H1 (cell line): ENCODE results near the gene LRP8. TPM values are rescaled to one million over a fixed set of nuclear protein-coding genes. Genes with fewer than 3 reads are reported as not detected.

Source experiments
- BACH1 ChIP-seq: IDR thresholded peaks from 2 replicates; pipeline ENCODE4 v1.6.1; 2012; ENCODE audit warnings: low read length, improper control_type of control experiment
- EGR1 ChIP-seq: IDR thresholded peaks from 2 replicates; pipeline ENCODE4 v1.6.1; 2011; ENCODE audit warnings: low read depth, low read length, borderline replicate concordance
- GABPA ChIP-seq: IDR thresholded peaks from 2 replicates; pipeline ENCODE4 v1.6.1; 2011; ENCODE audit warnings: mild to moderate bottlenecking, low read length, moderate library complexity, borderline replicate concordance; ENCODE audit not compliant: insufficient read depth
- KDM5A ChIP-seq: fragments of 200-600 bp; IDR thresholded peaks from 2 replicates; pipeline ENCODE4 v1.7.1; 2012; ENCODE audit warnings: mild to moderate bottlenecking, low read length, inconsistent platforms, mixed read lengths
- SIN3A ChIP-seq, 2 experiments: IDR thresholded peaks in 1 of 2; conservative IDR thresholded peaks in 1 of 2; 2 replicates each; pipeline ENCODE4 v1.6.1; 2011 to 2012; ENCODE audit warnings: low read length in 2 of 2, improper control_type of control experiment in 1 of 2, low read depth in 1 of 2, mild to moderate bottlenecking in 1 of 2
- ZNF274 ChIP-seq: IDR thresholded peaks from 2 replicates; pipeline ENCODE4 v1.7.0; 2012; ENCODE audit warnings: low read length, borderline replicate concordance; ENCODE audit errors: extremely low read depth
- polyA plus RNA-seq, 7 experiments: library from polyadenylated mRNA; depleted of rRNA in 3 of 7; stranded (reverse) in 5 of 7; unstranded in 2 of 7; fragments of >200 nt in 5 of 7; fragments of 200-250 nt in 2 of 7; gene quantifications; 1 replicate in 5 of 7; 2 replicates in 1 of 7; 4 replicates in 1 of 7; pipeline versions ENCODE4 v1.2.1 to v1.2.3, GENCODE V29; 2011 to 2013; ENCODE audit warnings: missing spikeins in 2 of 7, mixed read lengths in 2 of 7
- total RNA-seq: library from RNA; stranded (reverse); fragmentation: NEBNext Ultra II Directional; extraction: Animal tissue kit (Norgen Biotek cat#: 25700); gene quantifications from 2 replicates; pipeline ENCODE4 v1.2.1, GENCODE V29; 2021
- TF ChIP-seq, protein P1 (sequence below): fragments of 300-600 bp; sonication (generic); IDR thresholded peaks from 2 replicates; pipeline ENCODE4 v1.7.1; 2012; ENCODE audit warnings: low read length, moderate library complexity, mild to moderate bottlenecking, inconsistent platforms; ENCODE audit not compliant: insufficient replicate concordance

The LRP8 gene
- total and polyA plus RNA-seq, 2 of the 8 experiments (the other 6 are each of a cell fraction or from before 2014, with no cell fraction given), result 63.2 to 66.4 TPM

DNA sequence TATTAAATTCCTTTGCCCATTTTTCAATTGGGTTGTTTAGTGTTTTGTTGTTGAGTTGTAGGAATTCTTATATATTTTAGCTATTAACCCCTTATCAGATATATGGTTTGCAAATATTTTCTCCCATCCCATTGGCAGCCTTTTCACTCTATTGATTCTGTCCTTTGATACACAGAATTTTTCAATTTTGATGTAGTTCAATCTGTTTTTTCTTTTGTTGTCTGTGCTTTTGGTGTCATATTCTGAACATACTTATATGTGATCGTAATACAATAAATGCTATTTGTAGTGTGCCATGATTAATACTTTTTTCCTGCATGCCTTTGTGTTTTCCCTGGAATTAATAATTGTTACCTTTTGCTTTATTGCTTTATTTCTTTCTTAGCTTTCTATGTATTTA lies 7.8 kb upstream of the LRP8 start (continued):
- TF ChIP-seq, protein P1, sequence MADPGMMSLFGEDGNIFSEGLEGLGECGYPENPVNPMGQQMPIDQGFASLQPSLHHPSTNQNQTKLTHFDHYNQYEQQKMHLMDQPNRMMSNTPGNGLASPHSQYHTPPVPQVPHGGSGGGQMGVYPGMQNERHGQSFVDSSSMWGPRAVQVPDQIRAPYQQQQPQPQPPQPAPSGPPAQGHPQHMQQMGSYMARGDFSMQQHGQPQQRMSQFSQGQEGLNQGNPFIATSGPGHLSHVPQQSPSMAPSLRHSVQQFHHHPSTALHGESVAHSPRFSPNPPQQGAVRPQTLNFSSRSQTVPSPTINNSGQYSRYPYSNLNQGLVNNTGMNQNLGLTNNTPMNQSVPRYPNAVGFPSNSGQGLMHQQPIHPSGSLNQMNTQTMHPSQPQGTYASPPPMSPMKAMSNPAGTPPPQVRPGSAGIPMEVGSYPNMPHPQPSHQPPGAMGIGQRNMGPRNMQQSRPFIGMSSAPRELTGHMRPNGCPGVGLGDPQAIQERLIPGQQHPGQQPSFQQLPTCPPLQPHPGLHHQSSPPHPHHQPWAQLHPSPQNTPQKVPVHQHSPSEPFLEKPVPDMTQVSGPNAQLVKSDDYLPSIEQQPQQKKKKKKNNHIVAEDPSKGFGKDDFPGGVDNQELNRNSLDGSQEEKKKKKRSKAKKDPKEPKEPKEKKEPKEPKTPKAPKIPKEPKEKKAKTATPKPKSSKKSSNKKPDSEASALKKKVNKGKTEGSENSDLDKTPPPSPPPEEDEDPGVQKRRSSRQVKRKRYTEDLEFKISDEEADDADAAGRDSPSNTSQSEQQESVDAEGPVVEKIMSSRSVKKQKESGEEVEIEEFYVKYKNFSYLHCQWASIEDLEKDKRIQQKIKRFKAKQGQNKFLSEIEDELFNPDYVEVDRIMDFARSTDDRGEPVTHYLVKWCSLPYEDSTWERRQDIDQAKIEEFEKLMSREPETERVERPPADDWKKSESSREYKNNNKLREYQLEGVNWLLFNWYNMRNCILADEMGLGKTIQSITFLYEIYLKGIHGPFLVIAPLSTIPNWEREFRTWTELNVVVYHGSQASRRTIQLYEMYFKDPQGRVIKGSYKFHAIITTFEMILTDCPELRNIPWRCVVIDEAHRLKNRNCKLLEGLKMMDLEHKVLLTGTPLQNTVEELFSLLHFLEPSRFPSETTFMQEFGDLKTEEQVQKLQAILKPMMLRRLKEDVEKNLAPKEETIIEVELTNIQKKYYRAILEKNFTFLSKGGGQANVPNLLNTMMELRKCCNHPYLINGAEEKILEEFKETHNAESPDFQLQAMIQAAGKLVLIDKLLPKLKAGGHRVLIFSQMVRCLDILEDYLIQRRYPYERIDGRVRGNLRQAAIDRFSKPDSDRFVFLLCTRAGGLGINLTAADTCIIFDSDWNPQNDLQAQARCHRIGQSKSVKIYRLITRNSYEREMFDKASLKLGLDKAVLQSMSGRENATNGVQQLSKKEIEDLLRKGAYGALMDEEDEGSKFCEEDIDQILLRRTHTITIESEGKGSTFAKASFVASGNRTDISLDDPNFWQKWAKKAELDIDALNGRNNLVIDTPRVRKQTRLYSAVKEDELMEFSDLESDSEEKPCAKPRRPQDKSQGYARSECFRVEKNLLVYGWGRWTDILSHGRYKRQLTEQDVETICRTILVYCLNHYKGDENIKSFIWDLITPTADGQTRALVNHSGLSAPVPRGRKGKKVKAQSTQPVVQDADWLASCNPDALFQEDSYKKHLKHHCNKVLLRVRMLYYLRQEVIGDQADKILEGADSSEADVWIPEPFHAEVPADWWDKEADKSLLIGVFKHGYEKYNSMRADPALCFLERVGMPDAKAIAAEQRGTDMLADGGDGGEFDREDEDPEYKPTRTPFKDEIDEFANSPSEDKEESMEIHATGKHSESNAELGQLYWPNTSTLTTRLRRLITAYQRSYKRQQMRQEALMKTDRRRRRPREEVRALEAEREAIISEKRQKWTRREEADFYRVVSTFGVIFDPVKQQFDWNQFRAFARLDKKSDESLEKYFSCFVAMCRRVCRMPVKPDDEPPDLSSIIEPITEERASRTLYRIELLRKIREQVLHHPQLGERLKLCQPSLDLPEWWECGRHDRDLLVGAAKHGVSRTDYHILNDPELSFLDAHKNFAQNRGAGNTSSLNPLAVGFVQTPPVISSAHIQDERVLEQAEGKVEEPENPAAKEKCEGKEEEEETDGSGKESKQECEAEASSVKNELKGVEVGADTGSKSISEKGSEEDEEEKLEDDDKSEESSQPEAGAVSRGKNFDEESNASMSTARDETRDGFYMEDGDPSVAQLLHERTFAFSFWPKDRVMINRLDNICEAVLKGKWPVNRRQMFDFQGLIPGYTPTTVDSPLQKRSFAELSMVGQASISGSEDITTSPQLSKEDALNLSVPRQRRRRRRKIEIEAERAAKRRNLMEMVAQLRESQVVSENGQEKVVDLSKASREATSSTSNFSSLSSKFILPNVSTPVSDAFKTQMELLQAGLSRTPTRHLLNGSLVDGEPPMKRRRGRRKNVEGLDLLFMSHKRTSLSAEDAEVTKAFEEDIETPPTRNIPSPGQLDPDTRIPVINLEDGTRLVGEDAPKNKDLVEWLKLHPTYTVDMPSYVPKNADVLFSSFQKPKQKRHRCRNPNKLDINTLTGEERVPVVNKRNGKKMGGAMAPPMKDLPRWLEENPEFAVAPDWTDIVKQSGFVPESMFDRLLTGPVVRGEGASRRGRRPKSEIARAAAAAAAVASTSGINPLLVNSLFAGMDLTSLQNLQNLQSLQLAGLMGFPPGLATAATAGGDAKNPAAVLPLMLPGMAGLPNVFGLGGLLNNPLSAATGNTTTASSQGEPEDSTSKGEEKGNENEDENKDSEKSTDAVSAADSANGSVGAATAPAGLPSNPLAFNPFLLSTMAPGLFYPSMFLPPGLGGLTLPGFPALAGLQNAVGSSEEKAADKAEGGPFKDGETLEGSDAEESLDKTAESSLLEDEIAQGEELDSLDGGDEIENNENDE, result no peak
- no peak for TF ChIP-seq GABPA
- no peak for TF ChIP-seq SIN3A (conservative IDR thresholded peaks at IDR 0.05 in 1 of 2, IDR thresholded peaks at IDR 0.05 in 1 of 2; ENCODE audit: low read depth in 1 of 2, low read length in 2 of 2)
- TF ChIP-seq ZNF274, result no peak
- no peak for TF ChIP-seq EGR1
- no peak for TF ChIP-seq KDM5A
- TF ChIP-seq BACH1, result no peak
